ENCODE data around the gene RB1. TPM values are rescaled to one million over a fixed set of nuclear protein-coding genes. Genes with fewer than 3 reads are reported as not detected.
A peak's percentile ranks its signal among the peaks of the same experiment; 100 is the strongest.
"Not testable (repeated sequence)": the region's sequence is repeated elsewhere in the genome, so short reads cannot be mapped to it uniquely, and the experiment has no call there.

The RB1 gene
- polyA plus RNA-seq, 1 donor: 51.1 TPM

DNA sequence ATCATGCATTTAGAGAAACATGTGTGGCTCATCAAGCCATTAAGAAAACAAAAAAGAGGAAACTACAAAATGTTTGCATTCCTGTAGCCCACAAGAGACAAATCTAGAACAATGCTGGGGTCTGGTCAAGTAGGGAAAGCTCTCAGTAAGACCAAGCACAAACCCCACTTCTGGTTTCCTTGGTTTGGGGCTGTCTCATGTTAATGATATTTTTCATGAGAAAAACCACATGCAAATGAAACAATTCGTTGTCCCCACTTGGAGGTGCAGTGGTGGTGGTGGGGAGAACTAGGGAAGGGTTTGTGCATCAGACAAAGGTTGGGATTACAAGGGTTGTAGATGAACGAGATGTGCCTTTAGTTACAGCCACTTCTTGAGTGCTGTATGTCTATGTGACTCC, 7.0 kb upstream of the RB1 start:
- no peak for DNase-seq

DNA sequence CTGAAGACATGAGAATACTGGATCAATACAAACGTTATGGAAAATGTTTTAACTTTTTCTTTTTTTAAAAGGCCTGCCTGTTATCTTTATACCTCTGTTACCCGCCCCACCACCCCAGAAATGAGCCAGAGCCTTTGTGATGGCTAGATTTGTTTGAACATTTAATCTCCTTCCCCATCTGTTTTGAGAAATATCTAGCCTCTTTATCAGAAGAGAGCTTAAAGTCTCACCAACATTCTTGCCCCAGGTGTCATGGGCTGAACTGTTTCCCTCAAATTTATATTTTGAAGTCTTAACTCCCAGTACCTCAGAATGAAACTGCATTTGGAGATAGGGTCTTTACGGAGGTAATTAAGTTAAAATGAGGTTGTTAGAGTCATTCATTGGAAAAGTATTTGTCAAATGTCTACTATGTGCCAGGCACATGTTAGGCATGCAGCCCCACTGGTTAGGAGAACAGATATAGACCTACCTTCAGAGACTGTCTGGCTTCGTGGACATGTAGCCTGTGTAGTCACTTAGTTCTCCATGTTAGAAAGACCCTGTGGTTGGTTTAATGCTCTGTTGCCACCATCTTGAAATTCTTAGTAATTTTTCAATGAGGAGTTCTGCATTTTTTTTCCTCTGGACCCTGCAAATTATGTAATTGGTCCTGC, 6.3 kb upstream of the RB1 start:
- DNase-seq: no peak

DNA sequence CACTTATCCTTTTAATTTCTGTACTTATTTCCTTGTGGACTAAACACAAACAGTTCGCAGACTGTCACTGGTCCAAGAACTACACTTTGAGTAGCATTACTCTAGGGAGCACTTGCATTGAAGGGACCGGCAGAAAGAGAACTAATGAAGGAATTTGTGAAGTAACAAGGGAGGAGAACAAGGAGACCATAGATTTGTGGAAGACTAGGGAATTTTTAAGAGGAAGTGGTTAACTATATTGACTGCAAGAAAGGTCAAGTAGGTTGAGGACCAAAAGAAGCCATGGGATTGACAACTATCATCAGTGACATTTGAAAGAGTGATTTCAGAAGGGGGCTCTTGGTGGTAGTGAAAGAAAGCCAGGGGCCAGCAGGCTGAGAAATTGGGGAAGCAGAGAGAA, 4.0 kb upstream of the RB1 start:
- no peak for DNase-seq

DNA sequence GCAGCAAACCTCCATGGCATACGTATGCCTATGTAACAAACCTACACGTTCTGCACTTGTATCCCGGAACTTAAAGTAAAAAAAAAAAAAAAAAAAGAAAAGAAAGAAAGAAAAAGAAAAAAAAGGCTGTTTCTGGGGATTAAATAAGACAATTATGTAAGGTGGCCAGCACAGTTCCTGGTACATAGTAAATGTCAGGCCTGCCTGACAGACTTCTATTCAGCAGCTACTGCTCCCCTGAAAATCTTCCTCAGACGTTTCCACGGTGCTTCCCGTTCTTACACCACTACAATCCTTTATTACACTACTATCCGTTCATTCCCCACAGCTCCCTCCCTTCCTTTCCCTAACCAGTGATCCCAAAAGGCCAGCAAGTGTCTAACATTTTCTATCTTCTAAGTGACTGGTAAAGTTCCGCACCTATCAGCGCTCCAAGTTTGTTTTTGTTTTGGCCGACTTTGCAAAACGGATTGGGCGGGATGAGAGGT, 636 bp upstream of the RB1 start:
- peak; percentile 67 for DNase-seq

DNA sequence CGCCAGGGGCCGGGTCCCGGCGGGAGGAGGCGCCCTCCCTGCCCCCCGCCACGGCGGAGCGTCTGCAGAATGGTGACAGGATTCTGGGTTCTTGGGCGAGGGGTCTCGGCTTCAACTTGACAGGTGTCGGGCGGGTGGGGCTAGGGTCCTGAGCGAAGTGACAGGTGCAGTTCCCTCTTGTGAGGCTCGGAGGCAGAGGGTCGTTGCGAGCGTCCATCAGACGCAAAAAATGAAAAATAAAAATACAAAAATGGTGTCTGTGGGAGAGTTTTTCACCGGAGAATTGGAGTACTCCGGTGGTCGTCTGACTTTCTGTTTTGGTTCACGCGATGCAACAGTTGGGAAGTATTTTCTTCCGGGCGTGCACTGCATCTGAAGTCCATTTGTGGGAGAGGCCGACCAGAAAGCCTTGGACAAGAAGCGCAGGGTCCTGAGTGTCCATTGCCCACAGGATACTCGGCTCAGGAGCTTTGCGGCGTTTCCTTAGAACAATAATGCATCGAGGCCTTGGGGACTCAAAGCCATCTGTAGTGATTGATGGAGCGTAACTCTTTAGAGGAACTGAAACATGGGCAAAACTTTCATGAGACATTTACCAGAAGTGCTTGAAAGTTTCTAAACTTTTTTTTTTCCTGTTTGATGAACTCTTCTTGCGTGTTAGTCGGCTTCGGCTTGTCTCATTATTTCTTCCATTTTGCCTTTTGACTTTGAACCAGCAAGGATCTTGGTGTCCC, 759 bp downstream of the RB1 start:
- peak; percentile 65 for DNase-seq

DNA sequence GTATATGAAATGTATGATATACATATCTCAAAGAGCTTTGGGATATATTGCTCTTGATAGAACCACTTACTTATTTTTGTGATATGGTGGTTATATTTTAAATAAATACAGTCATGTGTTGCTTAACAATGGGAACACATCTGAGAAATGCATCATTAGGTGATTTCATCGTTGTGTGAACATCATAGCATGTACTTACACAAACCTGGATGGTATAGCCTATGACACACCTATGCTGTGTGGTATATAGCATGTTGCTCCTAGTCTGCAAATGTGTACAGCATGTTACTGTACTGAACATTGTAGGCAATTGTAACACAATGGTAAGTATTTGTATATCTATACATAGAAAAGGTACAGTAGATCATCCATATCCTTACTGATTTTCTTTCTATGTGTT, 7.7 kb downstream of the RB1 start:
- DNase-seq: no peak

DNA sequence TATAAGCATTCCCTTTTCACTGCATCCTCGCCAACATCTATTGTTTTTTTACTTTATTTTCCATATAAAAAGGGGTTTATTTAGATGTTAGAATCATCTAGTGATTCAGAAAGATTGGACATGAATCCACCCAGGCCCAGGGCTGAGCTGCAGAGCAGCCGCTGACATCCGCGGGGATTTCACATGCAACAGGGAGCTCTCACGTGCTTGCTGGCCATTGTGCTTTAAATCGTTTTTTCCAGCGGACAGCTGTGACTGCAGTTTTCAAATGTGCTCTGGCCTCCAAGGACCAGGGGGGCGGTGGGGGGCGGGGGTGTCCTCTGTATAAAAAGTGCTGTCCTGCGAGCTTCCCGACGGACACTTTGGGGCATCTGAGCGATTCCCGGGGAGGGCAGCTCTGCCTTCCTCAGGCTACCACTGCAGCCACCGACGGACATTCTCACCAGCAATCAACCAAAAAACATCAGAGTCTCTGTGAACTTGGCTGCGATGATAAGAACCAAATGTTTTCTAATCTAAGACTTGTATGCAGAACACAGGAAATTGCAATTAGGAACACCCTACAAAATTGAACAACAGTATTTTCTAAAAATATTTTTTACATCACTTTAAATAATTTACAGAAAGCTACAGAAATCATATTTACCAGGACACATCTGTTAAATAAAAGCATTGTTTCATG, 12.6 kb downstream of the RB1 start:
- DNase-seq: no peak

DNA sequence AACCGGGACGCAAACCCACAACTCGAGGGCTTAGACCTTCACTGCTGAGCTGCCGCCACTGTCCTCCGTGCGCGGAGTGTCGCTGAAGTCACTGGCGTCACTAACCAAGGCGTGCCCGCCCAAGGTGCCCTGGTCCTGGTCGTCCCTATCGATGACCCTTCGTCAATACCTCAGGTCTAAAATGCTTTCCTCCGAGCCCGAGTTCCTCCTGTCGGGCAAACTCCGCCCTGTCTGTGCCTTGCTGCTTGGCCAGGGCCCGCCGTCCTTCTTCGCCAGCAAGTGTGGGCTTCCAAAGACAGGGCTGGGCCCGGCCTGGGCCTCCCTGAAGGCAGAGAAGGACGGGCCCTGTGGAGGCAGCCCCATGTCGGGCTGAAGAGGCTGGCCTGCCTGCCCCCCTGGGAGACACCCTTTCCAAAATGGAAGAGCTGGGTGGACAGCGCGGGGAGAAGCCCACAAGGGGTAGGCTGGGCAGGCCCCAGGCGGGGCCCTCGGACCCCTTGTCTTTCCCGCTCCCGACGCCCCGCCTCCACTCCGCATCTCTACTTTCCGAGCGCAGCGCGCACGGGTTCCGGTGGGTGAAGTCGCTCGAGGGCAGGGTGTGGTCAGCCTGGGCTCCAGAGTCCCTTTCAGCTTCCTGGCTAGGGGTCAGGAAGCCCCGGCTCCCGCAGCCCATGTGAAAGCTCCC, 13.4 kb downstream of the RB1 start:
- DNase-seq: no peak

DNA sequence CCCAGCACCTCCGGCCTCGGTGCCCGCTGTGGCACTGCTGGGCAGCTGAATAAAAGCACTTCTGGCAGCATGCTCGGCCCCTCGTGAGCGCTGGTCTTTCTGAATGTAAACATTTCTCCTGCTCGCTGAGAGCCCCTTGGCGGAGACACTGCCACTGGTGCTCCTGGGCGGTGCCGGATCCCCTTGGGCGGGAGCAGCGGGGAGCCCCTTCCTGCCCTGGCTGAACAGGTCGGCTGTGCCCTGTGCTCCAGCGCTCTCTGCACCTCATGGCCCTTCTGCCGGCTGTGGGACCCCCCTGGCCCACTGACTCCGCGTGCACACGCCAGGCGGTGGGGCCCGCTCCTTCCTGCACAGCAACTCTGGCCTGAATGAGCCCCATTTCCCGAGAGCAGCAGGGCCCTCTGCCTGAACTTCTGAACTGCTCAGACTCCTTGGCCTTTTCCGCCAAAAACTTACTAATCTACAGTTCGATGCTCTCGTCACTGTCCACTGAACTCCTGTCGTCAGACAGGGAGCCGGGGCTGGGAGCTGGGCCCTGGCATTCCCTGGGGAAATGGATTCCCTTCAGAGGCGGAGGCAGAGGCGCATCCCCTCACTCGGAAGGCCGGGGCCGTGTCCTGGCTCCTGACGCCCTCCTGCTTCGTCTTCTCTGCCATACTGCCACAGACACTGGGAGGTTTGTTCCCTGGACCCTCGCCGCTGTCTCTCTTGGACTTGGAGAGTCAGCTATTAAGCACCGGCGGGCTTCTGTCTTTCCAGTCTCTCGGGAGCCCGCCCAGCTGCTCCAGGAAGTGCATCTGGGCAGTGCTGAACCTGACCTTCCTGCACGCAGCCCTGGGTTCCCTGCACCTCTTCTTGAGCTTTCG, 14.2 kb downstream of the RB1 start:
- no peak for DNase-seq

DNA sequence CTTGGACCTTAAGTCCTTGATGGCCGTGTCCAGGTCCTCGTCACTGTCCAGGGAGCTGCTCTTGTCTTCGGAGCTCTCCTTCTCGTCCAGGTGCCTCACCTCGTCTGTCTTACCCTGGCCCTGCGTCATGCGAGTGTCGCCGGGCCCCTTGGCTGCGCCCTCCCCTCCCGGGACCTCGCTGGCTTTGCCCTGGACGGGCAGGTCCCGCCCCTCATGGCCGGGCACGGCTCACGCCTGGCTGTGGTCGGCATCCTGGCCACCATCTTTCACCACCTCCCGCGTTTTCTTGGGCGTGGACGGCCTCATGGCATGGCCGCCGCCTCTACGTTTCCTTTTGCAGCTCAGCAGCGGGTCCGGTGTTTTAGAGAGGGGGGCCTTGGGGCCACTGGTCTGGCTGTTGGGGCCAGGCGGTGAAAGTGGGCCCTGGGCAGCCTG, 14.8 kb downstream of the RB1 start:
- no peak for DNase-seq

DNA sequence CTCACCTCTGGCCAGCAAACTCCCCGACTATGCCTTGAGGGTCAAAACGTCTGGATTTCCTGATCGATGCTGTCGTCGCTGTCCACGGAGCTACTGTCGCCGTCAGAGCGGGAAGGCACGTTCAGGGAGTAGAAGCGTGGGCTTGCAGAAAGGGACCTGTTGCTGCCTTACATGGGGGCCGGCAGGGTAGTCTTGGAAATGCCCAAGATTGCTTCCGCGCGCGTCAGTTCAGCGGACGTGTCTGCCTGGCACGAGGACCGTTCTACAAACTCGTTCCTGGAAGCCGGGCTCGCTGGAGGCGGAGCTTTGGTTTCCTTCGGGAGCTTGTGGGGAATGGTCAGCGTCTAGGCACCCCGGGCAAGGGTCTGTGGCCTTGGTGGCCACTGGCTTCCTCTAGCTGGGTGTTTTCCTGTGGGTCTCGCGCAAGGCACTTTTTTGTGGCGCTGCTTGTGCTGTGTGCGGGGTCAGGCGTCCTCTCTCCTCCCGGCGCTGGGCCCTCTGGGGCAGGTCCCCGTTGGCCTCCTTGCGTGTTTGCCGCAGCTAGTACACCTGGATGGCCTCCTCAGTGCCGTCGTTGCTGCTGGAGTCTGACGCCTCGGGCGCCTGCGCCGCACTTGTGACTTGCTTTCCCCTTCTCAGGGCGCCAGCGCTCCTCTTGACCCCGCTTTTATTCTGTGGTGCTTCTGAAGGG, 15.4 kb downstream of the RB1 start:
- no peak for DNase-seq

DNA sequence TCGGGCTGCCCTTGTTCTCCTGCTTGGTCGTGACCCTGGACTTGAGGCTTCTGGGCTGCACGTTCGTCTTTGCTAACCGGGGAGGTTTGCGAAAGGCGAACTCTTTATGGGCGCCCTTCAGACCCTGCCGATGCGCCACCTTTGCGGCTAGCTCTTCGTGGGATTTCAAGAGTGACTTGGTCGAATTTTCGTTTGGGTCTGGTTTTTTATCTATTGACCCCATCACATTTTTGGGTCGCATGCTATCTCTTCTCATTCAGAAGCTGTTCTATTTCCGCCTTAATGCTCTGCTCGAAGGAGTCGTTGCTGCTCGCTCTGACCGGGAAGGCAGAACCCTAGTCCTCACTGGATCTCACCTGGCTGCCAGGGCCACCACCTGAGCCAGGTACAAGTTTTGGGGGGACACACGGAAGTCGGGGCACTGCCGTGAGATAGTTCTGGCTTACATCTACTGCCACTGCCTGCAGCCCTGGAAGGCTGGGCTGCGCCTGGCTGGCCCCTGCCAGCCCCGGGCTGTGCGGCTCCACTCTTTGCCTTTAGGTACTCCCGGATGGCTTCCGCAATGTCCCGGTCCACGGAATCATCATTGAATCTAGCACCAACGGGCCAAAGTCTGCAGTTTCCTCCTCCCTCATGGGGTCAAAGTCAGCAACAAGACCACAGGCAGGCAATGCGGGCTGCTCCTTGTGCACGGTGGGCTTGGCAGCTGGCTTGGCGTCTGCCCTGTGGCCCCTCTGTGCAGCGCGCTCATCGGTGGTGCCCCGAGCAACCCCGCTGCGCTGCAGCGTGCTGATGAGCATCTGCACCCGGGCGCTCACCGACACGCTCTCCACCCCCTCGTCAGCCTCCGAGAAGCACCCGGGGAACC, 16.2 kb downstream of the RB1 start:
- DNase-seq: no peak

DNA sequence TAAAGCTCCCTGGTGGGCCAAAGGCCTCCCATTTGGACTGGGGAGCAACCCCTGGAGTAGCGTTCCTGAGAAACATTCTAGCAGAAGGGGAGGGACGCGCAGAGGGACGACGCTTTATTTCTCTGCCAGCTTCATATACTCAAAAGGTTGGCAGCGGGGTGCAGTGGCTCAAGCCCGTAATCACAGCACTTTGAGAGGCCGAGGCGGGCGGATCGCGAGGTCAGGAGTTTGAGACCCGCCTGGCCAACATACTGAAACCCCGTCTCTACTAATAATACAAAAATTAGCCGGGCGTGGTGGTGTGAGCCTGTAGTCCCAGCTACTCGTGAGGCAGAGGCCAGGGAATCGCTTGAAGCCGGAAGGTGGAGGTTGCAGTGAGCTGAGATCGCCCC, 16.8 kb downstream of the RB1 start:
- no peak for DNase-seq

DNA sequence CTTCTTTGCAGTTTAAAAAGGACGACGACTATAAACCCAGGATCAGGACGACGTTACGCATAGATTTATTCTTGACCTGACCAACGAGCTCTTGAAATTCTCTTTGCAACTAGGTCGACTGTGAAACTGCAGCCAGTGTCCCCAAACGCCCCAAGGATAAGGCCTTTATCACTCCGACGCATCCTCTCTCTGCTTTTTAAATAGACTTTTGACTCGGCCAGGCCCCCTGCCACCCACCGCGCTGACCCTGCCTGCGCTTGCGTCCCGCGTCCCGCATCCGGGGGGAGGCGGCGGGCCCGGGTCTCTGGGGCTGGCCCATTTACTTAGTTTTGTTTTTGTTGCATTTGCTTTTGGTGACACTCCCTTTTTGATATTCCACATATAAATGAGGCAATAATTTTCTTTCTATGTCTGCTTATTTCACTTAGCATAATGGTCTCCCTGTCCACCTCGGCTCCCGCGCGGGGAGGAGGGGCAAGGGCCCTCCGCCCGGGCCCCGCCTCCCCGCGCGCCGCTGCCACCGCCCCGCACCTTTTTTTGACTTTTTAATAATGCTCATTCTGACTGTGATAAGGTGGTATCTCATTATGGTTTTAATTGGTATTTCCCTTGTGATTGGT, 17.4 kb downstream of the RB1 start:
- DNase-seq: no peak

DNA sequence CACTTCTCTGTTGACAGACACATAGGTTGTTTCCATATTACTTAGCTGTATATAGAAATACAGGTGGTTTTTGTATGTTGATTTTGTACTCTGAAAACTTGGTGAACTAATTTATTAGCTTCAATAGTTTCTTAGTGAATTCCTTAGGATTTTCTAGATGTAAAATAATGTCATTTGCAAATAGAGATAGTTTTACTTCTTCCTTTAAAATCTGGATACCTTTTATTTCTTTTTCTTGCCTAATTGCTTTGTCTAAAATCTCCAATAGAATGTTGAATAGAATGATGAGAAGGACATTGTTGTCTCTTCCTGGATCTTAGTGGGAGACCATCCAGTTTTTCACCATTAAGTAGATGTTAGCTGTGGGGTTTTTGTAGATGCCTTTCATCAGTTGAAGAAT, 18.7 kb downstream of the RB1 start:
- no peak for DNase-seq

DNA sequence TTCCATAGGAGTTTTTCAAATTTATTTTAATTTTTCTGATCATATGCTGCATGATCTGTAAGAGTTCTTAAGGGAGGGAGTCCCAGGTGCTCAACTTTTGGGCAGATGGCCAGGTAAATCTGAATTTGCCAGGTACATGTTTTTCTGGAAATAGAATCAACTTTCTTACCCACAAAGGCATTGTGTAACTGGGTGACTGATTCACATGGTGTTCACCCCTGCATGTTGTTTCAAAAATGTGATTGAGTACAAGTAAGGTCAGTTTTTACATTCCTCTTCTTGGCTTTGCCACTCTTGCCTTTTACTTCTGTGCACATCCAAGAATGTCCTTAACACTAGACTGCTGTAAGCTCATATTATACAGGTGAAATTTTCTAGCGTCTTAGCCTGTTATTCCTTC, 30.4 kb downstream of the RB1 start:
- no peak for DNase-seq

DNA sequence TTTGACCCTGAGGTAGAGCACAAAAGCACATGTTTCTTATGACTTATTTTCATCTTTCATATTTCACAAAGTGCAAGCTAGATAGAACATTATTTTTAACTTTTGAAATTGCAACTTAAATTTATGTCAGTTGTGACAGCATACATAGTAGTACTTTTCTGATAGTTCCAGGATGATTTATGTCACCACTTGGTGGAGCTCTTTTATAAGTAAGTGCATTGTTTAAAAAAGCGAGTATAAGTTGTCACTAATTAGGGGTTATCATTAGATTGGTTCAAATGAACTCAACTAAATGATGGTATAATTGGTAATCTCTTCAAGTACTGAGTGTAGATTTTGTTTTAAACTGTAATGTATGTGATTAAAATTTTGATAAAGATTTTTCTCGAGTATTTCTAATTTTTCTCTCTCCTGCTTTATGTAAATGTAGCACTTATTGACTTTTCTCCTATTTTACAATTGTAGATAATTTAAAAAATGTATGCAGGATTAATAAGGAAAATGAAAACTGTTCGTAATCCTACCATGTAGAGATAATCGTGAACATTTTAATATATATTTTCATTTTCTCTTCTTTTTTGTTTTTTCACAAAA, 31.1 kb downstream of the RB1 start:
- no peak for DNase-seq

DNA sequence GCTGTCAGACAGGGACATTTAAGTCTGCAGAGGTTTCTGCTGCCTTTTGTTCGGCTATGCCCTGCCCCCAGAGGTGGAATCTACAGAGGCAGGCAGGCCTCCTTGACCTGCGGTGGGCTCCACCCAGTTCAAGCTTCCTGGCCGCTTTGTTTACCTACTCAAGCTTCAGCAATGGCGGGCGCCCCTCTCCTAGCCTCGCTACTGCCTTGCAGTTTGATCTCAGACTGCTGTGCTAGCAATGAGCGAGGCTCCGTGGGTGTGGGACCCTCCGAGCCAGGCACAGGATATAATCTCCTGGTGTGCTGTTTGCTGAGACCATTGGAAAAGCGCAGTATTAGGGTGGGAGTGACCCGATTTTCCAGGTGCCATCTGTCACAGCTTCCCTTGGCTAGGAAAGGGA, 35.6 kb downstream of the RB1 start:
- not testable (repeated sequence) for DNase-seq

DNA sequence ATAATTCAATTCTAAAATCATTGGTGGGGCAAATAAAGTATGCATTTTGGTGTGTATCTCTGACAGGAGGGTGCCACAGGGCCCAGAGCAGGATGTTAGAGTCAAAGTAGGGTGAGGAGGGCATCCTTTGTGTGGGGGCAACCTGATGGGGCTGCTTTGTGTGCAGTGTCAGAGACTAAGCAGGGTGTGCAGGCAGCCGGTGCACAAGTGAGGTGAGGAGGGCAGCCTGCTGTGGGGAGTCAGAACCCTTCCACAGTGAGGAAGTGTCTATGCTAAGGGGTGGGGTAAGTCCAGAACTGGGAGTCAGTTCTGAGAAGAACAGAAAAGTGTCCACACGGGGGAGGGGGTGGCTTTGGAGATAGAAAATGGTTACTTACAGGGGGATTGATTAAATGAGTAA, 40.7 kb downstream of the RB1 start:
- no peak for DNase-seq
